GM18517 (cell line): ENCODE results near the gene SVOP.
"Not testable (repeated sequence)": the region's sequence is repeated elsewhere in the genome, so short reads cannot be mapped to it uniquely, and the experiment has no call there.

Experiments used
- ATAC-seq: cut with Tn5 transposase; IDR thresholded peaks from one replicate; pipeline ENCODE4 v1.9.1; 2021; ENCODE audit warnings: mild to moderate bottlenecking, moderate library complexity; ENCODE audit not compliant: unreplicated experiment

SVOP gene

GRCh38 chr12:108896336-108896735 is 124.5 kb downstream of the SVOP start:
- ATAC-seq: no peak

- no peak for ATAC-seq
These were observed 125.6 kb downstream of the SVOP start for GRCh38 chr12:108895220-108895802.

GRCh38 chr12:108890208-108890607 is 130.7 kb downstream of the SVOP start:
- no peak for ATAC-seq

GRCh38 chr12:108888031-108888430 is 132.8 kb downstream of the SVOP start:
- no peak for ATAC-seq

- no peak for ATAC-seq
These were observed 133.8 kb downstream of the SVOP start for GRCh38 chr12:108886873-108887629.

- ATAC-seq: no peak
These were observed 136.5 kb downstream of the SVOP start for GRCh38 chr12:108884116-108885012.

GRCh38 chr12:108881953-108882352 is 138.9 kb downstream of the SVOP start:
- no peak for ATAC-seq

- ATAC-seq: no peak
These were observed 141.1 kb downstream of the SVOP start, which contains the start of gene DAO for GRCh38 chr12:108879615-108880254. DAO (plus strand) TSS chr12:108880092; CDS start chr12:108885007, 4,915 bp downstream.

GRCh38 chr12:108876550-108876949 is 144.3 kb downstream of the SVOP start:
- no peak for ATAC-seq

- ATAC-seq: no peak
These were observed 145.0 kb downstream of the SVOP start for GRCh38 chr12:108875682-108876361.

- no peak for ATAC-seq
These were observed 145.6 kb downstream of the SVOP start for GRCh38 chr12:108875280-108875679.

- no peak for ATAC-seq
These were observed 152.1 kb downstream of the SVOP start for GRCh38 chr12:108868781-108869180.

- not testable (repeated sequence) for ATAC-seq
These were observed 154.8 kb downstream of the SVOP start for GRCh38 chr12:108866083-108866482.

- ATAC-seq: no peak
These were observed 155.7 kb downstream of the SVOP start for GRCh38 chr12:108865169-108865568.

GRCh38 chr12:108862588-108862959 is 158.3 kb downstream of the SVOP start:
- ATAC-seq: no peak

- ATAC-seq: no peak
These were observed 158.8 kb downstream of the SVOP start for GRCh38 chr12:108861878-108862587.

GRCh38 chr12:108860443-108860842 is 160.4 kb downstream of the SVOP start:
- no peak for ATAC-seq

GRCh38 chr12:108859923-108860291 is 161.0 kb downstream of the SVOP start:
- ATAC-seq: no peak

- ATAC-seq: not testable (repeated sequence)
These were observed 161.5 kb downstream of the SVOP start for GRCh38 chr12:108859141-108859922.
